Liver (tissue), 3 donors: ENCODE results near the gene LRRC23.
"Not testable (repeated sequence)": the region's sequence is repeated elsewhere in the genome, so short reads cannot be mapped to it uniquely, and the experiment has no call there.

ENCODE experiments used
- GABPA ChIP-seq, 2 donors: IDR thresholded peaks in 1 of 2; conservative IDR thresholded peaks in 1 of 2; 2 replicates each; pipeline ENCODE4 v1.6.1; 2016; ENCODE audit warnings: antibody characterized with exemption in 2 of 2, mild to moderate bottlenecking in 1 of 2, moderate library complexity in 1 of 2
- JUND ChIP-seq, 2 donors: IDR thresholded peaks; 2 replicates each; pipeline ENCODE4 v1.6.1; 2016; ENCODE audit warnings: antibody characterized with exemption in 2 of 2
- RAD21 ChIP-seq, 2 donors: IDR thresholded peaks; 2 replicates each; pipeline ENCODE4 v1.6.1; 2016; ENCODE audit warnings: antibody characterized with exemption in 2 of 2, mild to moderate bottlenecking in 2 of 2
- RXRA ChIP-seq, 2 donors: IDR thresholded peaks; 2 replicates each; pipeline ENCODE4 v1.6.1; 2017 to 2018; ENCODE audit warnings: antibody characterized with exemption in 2 of 2, mild to moderate bottlenecking in 1 of 2
- SP1 ChIP-seq: IDR thresholded peaks from 2 replicates; pipeline ENCODE4 v1.6.1; 2018; ENCODE audit warnings: antibody characterized with exemption, mild to moderate bottlenecking
- YY1 ChIP-seq: IDR thresholded peaks from 2 replicates; pipeline ENCODE4 v1.6.1; 2016; ENCODE audit warnings: antibody characterized with exemption, mild to moderate bottlenecking
- TF ChIP-seq, protein P1 (sequence below): fragments of 150-350 bp; IDR thresholded peaks from 2 replicates; pipeline ENCODE4 v1.5.1; 2017; ENCODE audit warnings: improper control_type of control experiment, low read depth, low read length; ENCODE audit not compliant: missing input control
- TF ChIP-seq, protein P2 (sequence below): IDR thresholded peaks from 2 replicates; pipeline ENCODE4 v1.6.1; 2016; ENCODE audit warnings: antibody characterized with exemption, mild to moderate bottlenecking
- TF ChIP-seq, protein P3 (sequence below): IDR thresholded peaks from 2 replicates; pipeline ENCODE4 v1.6.1; 2016; ENCODE audit warnings: antibody characterized with exemption
- donor health status: healthy.
- donor health status: healthy.

DNA sequence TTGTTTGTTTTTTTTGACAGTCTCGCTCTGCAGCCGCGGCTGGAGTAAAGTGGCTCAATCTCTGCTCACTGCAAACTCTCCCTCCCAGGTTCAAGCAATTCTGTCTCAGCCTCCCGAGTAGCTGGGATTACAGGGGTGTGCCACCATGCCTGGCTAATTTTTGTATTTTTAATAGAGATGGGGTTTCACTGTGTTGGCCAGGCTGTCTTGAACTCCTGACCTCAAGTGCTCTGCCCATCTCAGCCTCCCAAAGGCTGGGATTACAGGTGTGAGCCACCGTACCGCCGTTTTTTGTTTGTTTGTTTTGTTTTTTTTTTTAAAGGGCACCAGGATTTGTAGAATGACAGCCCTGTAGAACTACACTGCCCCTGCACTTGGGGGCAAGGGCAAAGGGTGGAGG lies 15.8 kb upstream of the LRRC23 start:
- TF ChIP-seq JUND (IDR thresholded peaks at IDR 0.05); GABPA (IDR thresholded peaks at IDR 0.05 in 1 of 2, conservative IDR thresholded peaks at IDR 0.05 in 1 of 2); SP1; RXRA (IDR thresholded peaks at IDR 0.05); YY1; RAD21 (IDR thresholded peaks at IDR 0.05): not testable (repeated sequence)
- TF ChIP-seq, protein P1, sequence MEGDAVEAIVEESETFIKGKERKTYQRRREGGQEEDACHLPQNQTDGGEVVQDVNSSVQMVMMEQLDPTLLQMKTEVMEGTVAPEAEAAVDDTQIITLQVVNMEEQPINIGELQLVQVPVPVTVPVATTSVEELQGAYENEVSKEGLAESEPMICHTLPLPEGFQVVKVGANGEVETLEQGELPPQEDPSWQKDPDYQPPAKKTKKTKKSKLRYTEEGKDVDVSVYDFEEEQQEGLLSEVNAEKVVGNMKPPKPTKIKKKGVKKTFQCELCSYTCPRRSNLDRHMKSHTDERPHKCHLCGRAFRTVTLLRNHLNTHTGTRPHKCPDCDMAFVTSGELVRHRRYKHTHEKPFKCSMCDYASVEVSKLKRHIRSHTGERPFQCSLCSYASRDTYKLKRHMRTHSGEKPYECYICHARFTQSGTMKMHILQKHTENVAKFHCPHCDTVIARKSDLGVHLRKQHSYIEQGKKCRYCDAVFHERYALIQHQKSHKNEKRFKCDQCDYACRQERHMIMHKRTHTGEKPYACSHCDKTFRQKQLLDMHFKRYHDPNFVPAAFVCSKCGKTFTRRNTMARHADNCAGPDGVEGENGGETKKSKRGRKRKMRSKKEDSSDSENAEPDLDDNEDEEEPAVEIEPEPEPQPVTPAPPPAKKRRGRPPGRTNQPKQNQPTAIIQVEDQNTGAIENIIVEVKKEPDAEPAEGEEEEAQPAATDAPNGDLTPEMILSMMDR, result not testable (repeated sequence)
- TF ChIP-seq, protein P2, sequence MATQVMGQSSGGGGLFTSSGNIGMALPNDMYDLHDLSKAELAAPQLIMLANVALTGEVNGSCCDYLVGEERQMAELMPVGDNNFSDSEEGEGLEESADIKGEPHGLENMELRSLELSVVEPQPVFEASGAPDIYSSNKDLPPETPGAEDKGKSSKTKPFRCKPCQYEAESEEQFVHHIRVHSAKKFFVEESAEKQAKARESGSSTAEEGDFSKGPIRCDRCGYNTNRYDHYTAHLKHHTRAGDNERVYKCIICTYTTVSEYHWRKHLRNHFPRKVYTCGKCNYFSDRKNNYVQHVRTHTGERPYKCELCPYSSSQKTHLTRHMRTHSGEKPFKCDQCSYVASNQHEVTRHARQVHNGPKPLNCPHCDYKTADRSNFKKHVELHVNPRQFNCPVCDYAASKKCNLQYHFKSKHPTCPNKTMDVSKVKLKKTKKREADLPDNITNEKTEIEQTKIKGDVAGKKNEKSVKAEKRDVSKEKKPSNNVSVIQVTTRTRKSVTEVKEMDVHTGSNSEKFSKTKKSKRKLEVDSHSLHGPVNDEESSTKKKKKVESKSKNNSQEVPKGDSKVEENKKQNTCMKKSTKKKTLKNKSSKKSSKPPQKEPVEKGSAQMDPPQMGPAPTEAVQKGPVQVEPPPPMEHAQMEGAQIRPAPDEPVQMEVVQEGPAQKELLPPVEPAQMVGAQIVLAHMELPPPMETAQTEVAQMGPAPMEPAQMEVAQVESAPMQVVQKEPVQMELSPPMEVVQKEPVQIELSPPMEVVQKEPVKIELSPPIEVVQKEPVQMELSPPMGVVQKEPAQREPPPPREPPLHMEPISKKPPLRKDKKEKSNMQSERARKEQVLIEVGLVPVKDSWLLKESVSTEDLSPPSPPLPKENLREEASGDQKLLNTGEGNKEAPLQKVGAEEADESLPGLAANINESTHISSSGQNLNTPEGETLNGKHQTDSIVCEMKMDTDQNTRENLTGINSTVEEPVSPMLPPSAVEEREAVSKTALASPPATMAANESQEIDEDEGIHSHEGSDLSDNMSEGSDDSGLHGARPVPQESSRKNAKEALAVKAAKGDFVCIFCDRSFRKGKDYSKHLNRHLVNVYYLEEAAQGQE, result not testable (repeated sequence)
- TF ChIP-seq, protein P3, sequence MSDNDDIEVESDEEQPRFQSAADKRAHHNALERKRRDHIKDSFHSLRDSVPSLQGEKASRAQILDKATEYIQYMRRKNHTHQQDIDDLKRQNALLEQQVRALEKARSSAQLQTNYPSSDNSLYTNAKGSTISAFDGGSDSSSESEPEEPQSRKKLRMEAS, result not testable (repeated sequence)
